ENCODE measurements around the gene NR1D2.

The NR1D2 gene

DNA sequence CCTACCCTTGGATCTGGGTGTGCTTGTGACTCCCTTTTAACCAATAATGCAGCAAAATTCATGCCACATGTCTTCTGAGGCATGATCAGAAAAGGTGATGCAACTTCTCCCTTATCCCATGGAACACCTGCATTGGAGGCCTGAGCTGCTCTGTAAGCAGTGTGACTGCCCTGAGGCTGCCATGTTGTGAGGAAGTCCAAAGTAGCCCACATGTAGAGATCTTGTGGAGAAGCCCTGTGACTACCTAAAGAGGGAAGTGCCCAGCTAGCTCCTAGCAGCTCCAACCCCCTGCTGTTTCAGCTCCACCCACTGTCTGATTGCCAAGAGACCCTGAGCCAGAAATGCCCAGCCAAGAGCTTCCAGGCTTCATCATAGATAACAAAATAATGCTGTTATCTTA is 6.4 kb upstream of the NR1D2 start:
- Mint-ChIP-seq H3K27ac (ENCODE audit: low read depth) (no peak overlapping the region), H3K4me3 (no peak overlapping the region), H3K9me3 (no peaks in the 10 kb centered on the region), H3K36me3 (ENCODE audit: insufficient read depth) (no peaks in the 10 kb centered on the region), H3K4me1 (peaks cover 1% of the 10 kb centered on the region), H3K27me3 (peaks cover 11% of the 10 kb centered on the region)
- DNase-seq (ENCODE audit: low spot score in 2 of 2) = no peak
- no peak for ATAC-seq (replicated peaks; ENCODE audit: extremely low read depth, poor library complexity, severe bottlenecking)

DNA sequence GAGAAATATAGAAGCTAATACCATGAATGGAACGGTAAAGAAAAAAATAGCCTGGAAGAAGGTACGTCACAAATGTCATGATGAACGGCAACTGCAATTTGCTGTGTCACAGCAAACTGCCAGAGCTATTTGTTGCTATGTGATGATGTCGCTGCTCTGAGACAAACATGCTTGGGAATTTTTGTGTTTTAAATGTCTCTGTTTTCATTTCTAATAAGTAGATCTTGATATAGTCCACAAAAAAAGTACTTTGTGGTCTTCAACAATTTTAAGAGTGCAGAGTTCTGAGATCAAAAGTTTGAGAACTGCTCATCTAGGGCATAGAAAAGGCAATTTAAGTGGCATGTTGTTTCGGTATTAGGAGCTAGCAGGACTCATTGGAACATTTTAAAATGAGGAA is 4.3 kb upstream of the NR1D2 start:
- Mint-ChIP-seq H3K36me3 (ENCODE audit: insufficient read depth) (peaks cover 13% of the 10 kb centered on the region), H3K27me3 (peaks cover 11% of the 10 kb centered on the region), H3K9me3 (no peaks in the 10 kb centered on the region), H3K27ac (ENCODE audit: low read depth) (no peak overlapping the region), H3K4me1 (peaks cover 13% of the 10 kb centered on the region), H3K4me3 (no peak overlapping the region)
- DNase-seq (ENCODE audit: low spot score in 2 of 2) = no peak
- ATAC-seq (replicated peaks; ENCODE audit: extremely low read depth, poor library complexity, severe bottlenecking) = no peak

DNA sequence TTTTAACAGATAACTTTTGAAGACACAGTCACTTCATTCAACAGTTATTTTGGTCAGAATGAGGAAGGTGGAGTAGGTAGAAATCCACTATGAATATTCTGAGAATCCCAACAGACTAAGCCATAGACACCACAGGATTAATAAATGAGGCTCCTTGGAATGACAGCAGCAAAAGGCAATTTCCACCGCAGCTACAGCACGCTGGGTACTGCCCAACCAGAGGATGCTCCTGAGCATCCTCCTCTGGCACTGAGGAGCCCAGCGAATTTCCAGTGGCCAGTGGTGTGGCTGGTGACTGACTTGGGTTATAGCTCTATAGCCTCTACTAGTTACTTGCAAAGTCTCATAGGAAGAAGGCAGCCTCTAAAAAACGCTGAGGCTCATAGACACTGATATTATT is 3.6 kb upstream of the NR1D2 start:
- H3K36me3 Mint-ChIP-seq (ENCODE audit: insufficient read depth) = peaks cover 18% of the 10 kb centered on the region
- peaks cover 10% of the 10 kb centered on the region for H3K27me3 Mint-ChIP-seq
- H3K4me1 Mint-ChIP-seq = peaks cover 13% of the 10 kb centered on the region
- no peak overlapping the region for H3K4me3 Mint-ChIP-seq
- no peaks in the 10 kb centered on the region for H3K9me3 Mint-ChIP-seq
- ATAC-seq (replicated peaks; ENCODE audit: extremely low read depth, poor library complexity, severe bottlenecking) (no peak), DNase-seq (ENCODE audit: low spot score in 2 of 2) (no peak)
- no peak overlapping the region for H3K27ac Mint-ChIP-seq (ENCODE audit: low read depth)

DNA sequence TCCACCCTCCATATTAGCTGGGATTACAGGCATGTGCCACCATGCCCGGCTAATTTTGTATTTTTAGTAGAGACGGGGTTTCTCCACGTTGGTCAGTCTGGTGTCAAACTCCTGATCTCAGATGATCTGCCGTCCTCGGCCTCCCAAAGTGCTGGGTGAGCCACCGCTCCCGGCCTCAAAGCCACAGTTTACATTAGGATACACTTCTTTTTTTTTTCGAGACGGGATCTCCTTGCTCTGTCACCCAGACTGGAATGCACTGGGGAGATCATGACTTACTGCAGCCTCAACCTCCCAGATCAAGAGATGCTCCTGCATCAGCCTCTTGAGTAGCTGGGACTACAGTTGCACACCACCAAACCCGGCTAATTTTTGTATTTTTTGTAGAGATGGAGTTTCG is 2.5 kb upstream of the NR1D2 start:
- no peaks in the 10 kb centered on the region for H3K27me3 Mint-ChIP-seq
- peaks cover 19% of the 10 kb centered on the region for H3K4me1 Mint-ChIP-seq
- no peaks in the 10 kb centered on the region for H3K9me3 Mint-ChIP-seq
- no peak overlapping the region for H3K4me3 Mint-ChIP-seq
- H3K36me3 Mint-ChIP-seq (ENCODE audit: insufficient read depth) = peaks cover 20% of the 10 kb centered on the region
- no peak for DNase-seq (ENCODE audit: low spot score in 2 of 2)
- no peak overlapping the region for H3K27ac Mint-ChIP-seq (ENCODE audit: low read depth)
- ATAC-seq (replicated peaks; ENCODE audit: extremely low read depth, poor library complexity, severe bottlenecking) = no peak

DNA sequence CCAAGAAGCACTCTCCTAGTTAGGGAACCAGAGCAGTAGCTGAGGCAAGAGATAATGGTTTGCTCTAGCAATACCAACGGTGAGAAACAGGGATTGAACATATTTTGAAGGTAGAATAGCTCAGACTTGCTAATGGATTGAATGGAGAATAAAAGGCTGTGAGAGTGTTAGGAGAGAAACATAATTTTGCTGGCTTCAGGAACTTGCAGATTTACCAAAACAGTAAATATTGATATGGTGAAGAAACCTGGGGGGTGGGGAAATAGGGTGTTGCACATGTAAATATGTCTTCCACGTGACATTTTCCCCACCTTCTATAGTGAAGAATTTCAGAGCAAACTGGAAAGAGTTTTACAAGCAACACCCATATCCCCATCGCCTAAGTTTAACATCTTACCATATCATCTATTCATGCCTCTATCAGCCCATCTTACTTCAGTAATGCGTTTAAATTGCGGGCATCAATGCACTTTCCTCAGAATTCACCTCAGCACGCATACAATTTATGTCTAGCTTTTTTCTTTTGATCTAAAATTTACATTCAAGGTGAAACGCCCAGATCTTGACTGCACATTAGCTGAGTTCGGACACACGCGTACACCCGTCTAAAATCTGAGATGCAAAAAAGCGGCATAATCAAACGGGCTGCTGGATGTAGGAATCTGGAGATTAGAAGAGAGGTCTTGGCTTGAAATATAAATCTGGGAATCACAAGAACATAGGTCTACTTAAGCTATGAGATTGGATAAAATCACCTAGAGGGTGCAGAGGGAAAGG is 891 bp upstream of the NR1D2 start:
- H3K36me3 Mint-ChIP-seq (ENCODE audit: insufficient read depth) = peaks cover 22% of the 10 kb centered on the region
- peaks cover 27% of the 10 kb centered on the region for H3K4me1 Mint-ChIP-seq
- peak overlapping the region; percentile 86 for H3K4me3 Mint-ChIP-seq
- DNase-seq (ENCODE audit: low spot score in 2 of 2) (no peak), ATAC-seq (replicated peaks; ENCODE audit: extremely low read depth, poor library complexity, severe bottlenecking) (no peak)
- no peaks in the 10 kb centered on the region for H3K9me3 Mint-ChIP-seq
- peak overlapping the region; percentile 97 for H3K27ac Mint-ChIP-seq (ENCODE audit: low read depth)
- H3K27me3 Mint-ChIP-seq = no peaks in the 10 kb centered on the region

DNA sequence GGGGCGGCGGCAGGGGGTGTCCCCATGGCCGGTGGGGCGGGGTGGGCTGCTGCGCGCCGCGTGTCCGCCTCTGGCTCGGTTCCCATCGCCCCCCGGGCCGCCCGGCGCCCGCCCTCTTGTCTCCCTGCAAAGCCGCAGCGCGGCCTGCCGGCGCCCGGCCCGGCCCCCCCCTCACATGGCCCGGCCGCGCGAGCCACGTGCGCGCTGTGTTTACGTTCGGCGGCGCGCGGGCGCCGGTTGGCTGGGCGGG is 502 bp downstream of the NR1D2 start:
- peak overlapping the region; percentile 65 for H3K27ac Mint-ChIP-seq (ENCODE audit: low read depth)

DNA sequence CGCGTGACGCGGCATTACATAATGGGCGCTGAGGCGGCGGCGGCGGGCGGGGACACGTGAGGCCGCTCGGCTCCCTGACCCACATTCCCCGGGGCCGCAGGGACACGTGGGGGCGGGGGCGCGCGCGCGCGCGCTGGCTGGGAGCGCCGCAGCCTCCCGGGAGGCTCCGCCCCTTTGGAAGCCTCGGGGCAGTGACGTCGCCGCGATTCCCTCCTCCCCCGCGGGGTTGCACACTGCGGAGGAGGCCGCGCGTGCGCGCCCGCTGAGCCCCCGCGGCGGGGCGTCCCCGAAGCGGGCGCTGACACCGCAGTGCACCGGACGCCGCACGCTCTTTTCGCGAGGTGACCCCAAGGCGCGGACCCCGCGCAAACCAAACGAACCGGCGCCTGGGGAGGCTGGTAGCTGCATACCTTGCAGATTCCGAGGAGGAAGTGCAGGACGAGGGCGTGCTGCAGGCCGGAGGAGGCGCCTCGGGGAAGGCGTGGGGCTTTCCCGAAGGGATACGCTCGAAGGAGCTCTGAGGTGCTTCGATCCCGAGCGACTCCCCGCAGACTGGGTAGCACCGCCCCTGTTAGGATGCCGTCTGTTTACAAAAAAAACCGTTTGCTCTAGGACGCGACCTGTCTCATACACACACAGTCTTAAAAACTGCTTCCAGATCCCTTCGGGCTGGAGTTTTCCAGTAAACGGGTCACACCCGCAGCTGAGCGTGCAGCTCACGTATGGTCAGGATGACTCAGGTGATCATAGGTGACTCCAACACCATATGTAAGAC is 1.0 kb downstream of the NR1D2 start:
- H3K4me3 Mint-ChIP-seq = peak overlapping the region; percentile 86
- H3K27me3 Mint-ChIP-seq = no peaks in the 10 kb centered on the region
- peak; percentile 80 for ATAC-seq (replicated peaks; ENCODE audit: extremely low read depth, poor library complexity, severe bottlenecking)
- H3K4me1 Mint-ChIP-seq = peaks cover 46% of the 10 kb centered on the region
- H3K9me3 Mint-ChIP-seq = no peaks in the 10 kb centered on the region
- peaks cover 22% of the 10 kb centered on the region for H3K36me3 Mint-ChIP-seq (ENCODE audit: insufficient read depth)
- DNase-seq (ENCODE audit: low spot score in 2 of 2) = peak; percentile 96
- H3K27ac Mint-ChIP-seq (ENCODE audit: low read depth) = peak overlapping the region; percentile 65

More for the DNA sequence above, 502 bp downstream of the NR1D2 start:
- peaks cover 41% of the 10 kb centered on the region for H3K4me1 Mint-ChIP-seq
- H3K36me3 Mint-ChIP-seq (ENCODE audit: insufficient read depth) = peaks cover 22% of the 10 kb centered on the region
- peak overlapping the region; percentile 86 for H3K4me3 Mint-ChIP-seq
- no peaks in the 10 kb centered on the region for H3K27me3 Mint-ChIP-seq
- no peak for DNase-seq (ENCODE audit: low spot score in 2 of 2)
- ATAC-seq (replicated peaks; ENCODE audit: extremely low read depth, poor library complexity, severe bottlenecking) = no peak
- no peaks in the 10 kb centered on the region for H3K9me3 Mint-ChIP-seq

DNA sequence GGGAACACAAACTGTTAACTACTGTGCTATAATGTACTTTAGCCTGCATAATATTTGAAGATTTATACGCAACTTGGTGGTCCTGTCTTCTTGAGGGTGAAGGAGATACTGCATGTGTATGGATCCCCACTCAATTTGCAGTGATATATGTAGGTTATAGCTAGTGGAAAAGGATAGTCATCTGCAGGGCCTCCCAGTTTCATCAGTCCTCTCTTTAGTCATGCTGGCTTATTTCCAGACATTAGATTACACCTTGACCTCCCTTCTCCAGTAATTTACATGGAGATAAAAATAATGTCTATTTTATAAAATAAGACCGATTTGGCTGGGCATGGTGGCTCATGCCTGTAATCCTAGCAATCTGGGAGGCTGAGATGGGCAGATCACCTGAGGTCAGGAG is 3.7 kb downstream of the NR1D2 start:
- DNase-seq (ENCODE audit: low spot score in 2 of 2) (no peak), ATAC-seq (replicated peaks; ENCODE audit: extremely low read depth, poor library complexity, severe bottlenecking) (no peak)
- Mint-ChIP-seq H3K27me3 (no peaks in the 10 kb centered on the region), H3K9me3 (no peaks in the 10 kb centered on the region), H3K36me3 (ENCODE audit: insufficient read depth) (peaks cover 34% of the 10 kb centered on the region), H3K4me3 (no peak overlapping the region), H3K27ac (ENCODE audit: low read depth) (no peak overlapping the region), H3K4me1 (peaks cover 63% of the 10 kb centered on the region)

DNA sequence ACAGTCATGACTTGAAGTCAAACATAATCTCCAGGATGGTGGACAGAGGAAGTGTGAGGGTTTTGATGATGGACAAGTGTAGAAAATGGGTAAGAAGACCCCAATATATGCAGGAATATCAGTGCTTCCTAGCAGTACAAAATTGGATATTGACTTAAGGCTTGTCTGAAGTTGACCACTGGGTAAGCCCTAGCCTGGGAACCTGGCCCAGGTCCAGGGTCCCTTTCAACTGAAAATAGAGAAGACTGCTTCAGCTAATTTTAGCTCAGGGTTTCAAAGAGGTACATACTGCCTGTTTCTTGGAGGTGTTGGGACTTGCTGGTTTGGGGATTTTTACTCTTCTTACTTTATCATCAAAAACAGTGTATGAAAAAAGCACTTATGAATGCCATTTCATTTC is 4.7 kb downstream of the NR1D2 start:
- no peak for ATAC-seq (replicated peaks; ENCODE audit: extremely low read depth, poor library complexity, severe bottlenecking)
- no peaks in the 10 kb centered on the region for H3K27me3 Mint-ChIP-seq
- no peaks in the 10 kb centered on the region for H3K9me3 Mint-ChIP-seq
- peak overlapping the region; percentile 58 for H3K4me3 Mint-ChIP-seq
- DNase-seq (ENCODE audit: low spot score in 2 of 2) = no peak
- peaks cover 31% of the 10 kb centered on the region for H3K36me3 Mint-ChIP-seq (ENCODE audit: insufficient read depth)
- peaks cover 58% of the 10 kb centered on the region for H3K4me1 Mint-ChIP-seq
- peak overlapping the region; percentile 82 for H3K27ac Mint-ChIP-seq (ENCODE audit: low read depth)

DNA sequence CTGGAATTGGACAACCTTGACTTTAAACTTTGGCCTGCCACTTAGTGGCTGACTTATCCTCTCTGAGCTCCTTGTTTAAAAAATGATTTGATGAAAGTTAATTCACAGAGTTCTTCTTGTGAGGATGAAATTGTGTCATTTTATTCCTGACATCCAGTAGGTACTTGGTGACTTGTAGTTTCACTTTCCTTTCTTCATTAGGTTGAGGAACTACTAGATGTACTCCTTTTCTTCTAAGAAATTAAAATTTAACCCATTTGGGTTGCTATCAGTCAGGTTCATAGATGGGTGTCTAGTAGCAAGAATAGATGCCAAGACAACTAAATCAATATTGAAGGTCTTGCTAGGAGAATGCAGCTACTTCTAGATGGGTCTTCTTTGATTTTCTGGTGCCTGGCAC is 5.2 kb downstream of the NR1D2 start:
- no peaks in the 10 kb centered on the region for H3K27me3 Mint-ChIP-seq
- peak overlapping the region; percentile 82 for H3K27ac Mint-ChIP-seq (ENCODE audit: low read depth)
- ATAC-seq (replicated peaks; ENCODE audit: extremely low read depth, poor library complexity, severe bottlenecking) (no peak), DNase-seq (ENCODE audit: low spot score in 2 of 2) (no peak)
- peaks cover 31% of the 10 kb centered on the region for H3K36me3 Mint-ChIP-seq (ENCODE audit: insufficient read depth)
- no peaks in the 10 kb centered on the region for H3K9me3 Mint-ChIP-seq
- peak overlapping the region; percentile 58 for H3K4me3 Mint-ChIP-seq
- peaks cover 61% of the 10 kb centered on the region for H3K4me1 Mint-ChIP-seq

DNA sequence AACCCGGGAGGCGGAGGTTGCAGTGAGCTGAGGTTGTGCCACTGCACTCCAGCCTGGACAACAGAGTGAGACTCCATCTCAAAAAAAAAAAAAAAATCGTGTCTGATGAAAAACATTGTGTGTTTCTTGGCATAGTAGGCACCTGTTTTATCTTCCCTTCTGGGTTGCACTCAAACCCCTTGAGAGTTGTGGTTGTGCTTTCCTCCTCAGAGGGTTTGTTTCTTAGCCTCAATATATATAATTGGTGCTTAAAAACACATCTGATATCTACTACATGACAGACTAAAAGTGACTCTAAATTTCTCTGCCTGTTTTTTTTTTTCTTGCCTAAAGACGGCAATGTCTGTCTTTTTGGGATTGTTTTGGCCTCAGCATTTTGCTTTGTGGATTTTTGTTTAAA is 7.6 kb downstream of the NR1D2 start:
- Mint-ChIP-seq H3K27me3 (no peaks in the 10 kb centered on the region), H3K36me3 (ENCODE audit: insufficient read depth) (peaks cover 38% of the 10 kb centered on the region), H3K4me1 (peaks cover 63% of the 10 kb centered on the region)

DNA sequence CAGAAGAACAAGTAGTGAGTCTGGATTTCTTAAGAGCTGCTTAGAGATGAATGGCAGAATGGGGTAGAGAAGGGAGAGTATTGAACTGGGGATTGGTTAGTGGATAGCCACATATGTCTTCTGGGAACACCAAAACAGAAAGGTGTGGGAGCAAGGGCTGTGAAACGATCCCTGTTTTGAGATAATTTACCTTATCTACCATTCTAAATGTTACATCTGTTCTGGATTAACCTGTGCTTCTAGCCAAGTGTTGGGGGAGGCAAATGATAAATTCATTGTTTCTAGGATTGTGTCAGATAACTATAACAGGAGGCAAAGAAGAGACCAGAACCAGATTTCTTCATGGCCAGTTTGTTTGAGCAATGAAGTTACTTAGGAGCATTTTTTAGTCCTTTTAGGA is 8.4 kb downstream of the NR1D2 start:
- Mint-ChIP-seq H3K9me3 (no peaks in the 10 kb centered on the region), H3K4me3 (no peak overlapping the region), H3K27me3 (no peaks in the 10 kb centered on the region), H3K36me3 (ENCODE audit: insufficient read depth) (peaks cover 39% of the 10 kb centered on the region), H3K4me1 (peaks cover 57% of the 10 kb centered on the region), H3K27ac (ENCODE audit: low read depth) (peak overlapping the region; percentile 4)
- no peak for ATAC-seq (replicated peaks; ENCODE audit: extremely low read depth, poor library complexity, severe bottlenecking)
- DNase-seq (ENCODE audit: low spot score in 2 of 2) = no peak

More for the DNA sequence above, 7.6 kb downstream of the NR1D2 start:
- Mint-ChIP-seq H3K27ac (ENCODE audit: low read depth) (peak overlapping the region; percentile 4), H3K4me3 (no peak overlapping the region), H3K9me3 (no peaks in the 10 kb centered on the region)
- ATAC-seq (replicated peaks; ENCODE audit: extremely low read depth, poor library complexity, severe bottlenecking) (no peak), DNase-seq (ENCODE audit: low spot score in 2 of 2) (no peak)

DNA sequence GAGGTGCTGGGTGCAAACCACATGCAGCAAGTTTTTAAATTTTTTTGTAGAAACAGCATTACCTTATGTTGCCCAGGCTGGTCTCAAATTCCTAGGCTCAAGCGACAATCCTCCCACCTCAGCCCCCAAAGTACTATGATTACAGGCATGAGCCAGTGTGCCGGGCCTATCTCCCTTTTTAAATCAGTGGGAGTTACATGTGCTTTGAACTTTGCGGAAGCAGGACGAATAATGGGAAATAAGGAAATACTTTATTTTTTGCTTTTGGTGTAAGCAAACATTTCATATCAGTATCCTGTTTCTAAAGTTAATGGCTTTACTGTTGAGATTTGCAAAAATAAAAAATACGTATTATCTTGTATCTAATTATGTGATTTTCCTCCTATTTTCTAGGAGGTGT is 9.1 kb downstream of the NR1D2 start:
- Mint-ChIP-seq H3K27ac (ENCODE audit: low read depth) (no peak overlapping the region), H3K27me3 (no peaks in the 10 kb centered on the region), H3K4me1 (peaks cover 60% of the 10 kb centered on the region), H3K36me3 (ENCODE audit: insufficient read depth) (peaks cover 39% of the 10 kb centered on the region), H3K4me3 (no peak overlapping the region), H3K9me3 (no peaks in the 10 kb centered on the region)
- no peak for DNase-seq (ENCODE audit: low spot score in 2 of 2)
- no peak for ATAC-seq (replicated peaks; ENCODE audit: extremely low read depth, poor library complexity, severe bottlenecking)
